Nephron progenitor cell (in vitro differentiated cells): Measurements from ENCODE around the gene SRM.
"Not testable (repeated sequence)": the region's sequence is repeated elsewhere in the genome, so short reads cannot be mapped to it uniquely, and the experiment has no call there.

Source experiments
- DNase-seq: peaks from one replicate; pipeline ENCODE4 v3.0.0; 2021
- H3K27ac Mint-ChIP-seq: 2 replicates; pipeline ENCODE4 v1.8.0; 2021; ENCODE audit warnings: mild to moderate bottlenecking, moderate library complexity, mixed read lengths
- H3K27me3 Mint-ChIP-seq: 2 replicates; pipeline ENCODE4 v1.8.0; 2021; ENCODE audit warnings: mild to moderate bottlenecking, low read depth, mixed read lengths; ENCODE audit not compliant: poor library complexity
- H3K36me3 Mint-ChIP-seq: 2 replicates; pipeline ENCODE4 v1.8.0; 2021; ENCODE audit warnings: low read depth, mixed read lengths
- H3K4me1 Mint-ChIP-seq: 2 replicates; pipeline ENCODE4 v1.8.0; 2021; ENCODE audit warnings: mixed read lengths
- H3K4me3 Mint-ChIP-seq: 2 replicates; pipeline ENCODE4 v1.8.0; 2021; ENCODE audit warnings: mild to moderate bottlenecking, moderate library complexity, mixed read lengths
- H3K9me3 Mint-ChIP-seq: 2 replicates; pipeline ENCODE4 v1.8.0; 2021; ENCODE audit warnings: mild to moderate bottlenecking, moderate library complexity, mixed read lengths
- TF ChIP-seq, protein P1 (sequence below): fragments of 200-600 bp; sonication (generic); IDR thresholded peaks from 2 replicates; pipeline ENCODE4 v1.5.0; 2021; ENCODE audit warnings: antibody characterized with exemption

SRM gene

DNA sequence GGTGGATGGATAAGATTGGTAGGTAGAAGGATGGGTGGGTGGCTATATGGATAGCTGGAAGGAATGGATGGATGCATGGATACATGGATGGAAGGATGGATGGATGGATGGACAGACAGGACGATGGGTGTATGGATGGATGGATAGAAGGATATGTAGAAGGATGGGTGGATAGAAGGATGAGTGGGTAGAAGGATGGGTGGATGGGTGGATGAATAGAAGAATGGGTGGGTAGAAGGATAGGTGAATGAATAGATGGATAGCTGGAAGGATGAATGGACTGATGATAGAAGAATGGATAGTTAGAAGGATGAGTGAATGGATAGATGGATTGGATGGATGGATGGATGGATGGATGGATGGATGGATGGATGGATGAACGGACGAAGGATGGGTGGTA, 17.8 kb downstream of the SRM start:
- peaks cover 13% of the 10 kb centered on the region for H3K27me3 Mint-ChIP-seq
- no peak for DNase-seq
- TF ChIP-seq, protein P1, sequence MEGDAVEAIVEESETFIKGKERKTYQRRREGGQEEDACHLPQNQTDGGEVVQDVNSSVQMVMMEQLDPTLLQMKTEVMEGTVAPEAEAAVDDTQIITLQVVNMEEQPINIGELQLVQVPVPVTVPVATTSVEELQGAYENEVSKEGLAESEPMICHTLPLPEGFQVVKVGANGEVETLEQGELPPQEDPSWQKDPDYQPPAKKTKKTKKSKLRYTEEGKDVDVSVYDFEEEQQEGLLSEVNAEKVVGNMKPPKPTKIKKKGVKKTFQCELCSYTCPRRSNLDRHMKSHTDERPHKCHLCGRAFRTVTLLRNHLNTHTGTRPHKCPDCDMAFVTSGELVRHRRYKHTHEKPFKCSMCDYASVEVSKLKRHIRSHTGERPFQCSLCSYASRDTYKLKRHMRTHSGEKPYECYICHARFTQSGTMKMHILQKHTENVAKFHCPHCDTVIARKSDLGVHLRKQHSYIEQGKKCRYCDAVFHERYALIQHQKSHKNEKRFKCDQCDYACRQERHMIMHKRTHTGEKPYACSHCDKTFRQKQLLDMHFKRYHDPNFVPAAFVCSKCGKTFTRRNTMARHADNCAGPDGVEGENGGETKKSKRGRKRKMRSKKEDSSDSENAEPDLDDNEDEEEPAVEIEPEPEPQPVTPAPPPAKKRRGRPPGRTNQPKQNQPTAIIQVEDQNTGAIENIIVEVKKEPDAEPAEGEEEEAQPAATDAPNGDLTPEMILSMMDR, result no peak
- no peak overlapping the region for H3K27ac Mint-ChIP-seq
- no peak overlapping the region for H3K4me3 Mint-ChIP-seq
- no peaks in the 10 kb centered on the region for H3K9me3 Mint-ChIP-seq
- H3K36me3 Mint-ChIP-seq, result no peaks in the 10 kb centered on the region
- peaks cover 15% of the 10 kb centered on the region for H3K4me1 Mint-ChIP-seq

DNA sequence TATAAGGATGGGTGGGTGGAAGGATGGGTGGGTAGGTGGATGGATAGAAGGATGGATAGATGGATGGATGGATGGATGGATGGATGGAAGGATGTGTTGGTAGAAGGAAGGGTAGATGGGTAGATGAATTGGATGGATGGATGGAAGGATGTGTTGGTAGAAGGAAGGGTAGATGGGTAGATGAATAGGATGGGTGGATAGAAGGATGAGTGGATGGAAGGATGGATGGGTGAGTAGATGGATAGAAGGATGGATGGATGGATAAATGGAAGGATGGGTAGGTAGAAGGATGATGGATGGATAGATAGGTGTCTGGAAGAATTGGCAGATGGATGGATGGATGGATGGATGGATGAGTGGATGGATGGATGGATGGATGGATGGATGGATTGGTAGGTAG, 18.8 kb downstream of the SRM start:
- TF ChIP-seq, protein P1, result no peak
- H3K27ac Mint-ChIP-seq, result no peak overlapping the region
- H3K4me1 Mint-ChIP-seq, result peaks cover 8% of the 10 kb centered on the region

DNA sequence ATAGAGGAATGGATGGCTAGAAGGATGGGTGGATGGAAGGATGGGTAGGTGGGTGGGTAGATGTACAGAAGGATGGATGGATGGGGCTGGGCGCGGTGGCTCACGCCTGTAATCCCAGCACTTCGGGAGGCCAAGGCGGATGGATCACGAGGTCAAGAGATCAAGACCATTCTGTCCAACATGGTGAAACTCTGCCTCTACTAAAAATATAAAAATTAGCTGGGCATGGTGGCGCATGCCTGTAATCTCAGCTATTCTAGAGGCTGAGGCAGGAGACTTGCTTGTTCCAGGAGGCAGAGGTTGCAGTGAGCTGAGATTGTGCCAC, 19.8 kb downstream of the SRM start:
- DNase-seq, H3K9me3 Mint-ChIP-seq, H3K27ac Mint-ChIP-seq, H3K36me3 Mint-ChIP-seq, H3K4me3 Mint-ChIP-seq, H3K4me1 Mint-ChIP-seq: not testable (repeated sequence)
- peaks cover 13% of the 10 kb centered on the region for H3K27me3 Mint-ChIP-seq

More for the DNA sequence above, 18.8 kb downstream of the SRM start:
- no peak for DNase-seq
- H3K4me3 Mint-ChIP-seq, result no peak overlapping the region
- peaks cover 13% of the 10 kb centered on the region for H3K27me3 Mint-ChIP-seq
- H3K9me3 Mint-ChIP-seq, result no peaks in the 10 kb centered on the region
- H3K36me3 Mint-ChIP-seq, result no peaks in the 10 kb centered on the region

DNA sequence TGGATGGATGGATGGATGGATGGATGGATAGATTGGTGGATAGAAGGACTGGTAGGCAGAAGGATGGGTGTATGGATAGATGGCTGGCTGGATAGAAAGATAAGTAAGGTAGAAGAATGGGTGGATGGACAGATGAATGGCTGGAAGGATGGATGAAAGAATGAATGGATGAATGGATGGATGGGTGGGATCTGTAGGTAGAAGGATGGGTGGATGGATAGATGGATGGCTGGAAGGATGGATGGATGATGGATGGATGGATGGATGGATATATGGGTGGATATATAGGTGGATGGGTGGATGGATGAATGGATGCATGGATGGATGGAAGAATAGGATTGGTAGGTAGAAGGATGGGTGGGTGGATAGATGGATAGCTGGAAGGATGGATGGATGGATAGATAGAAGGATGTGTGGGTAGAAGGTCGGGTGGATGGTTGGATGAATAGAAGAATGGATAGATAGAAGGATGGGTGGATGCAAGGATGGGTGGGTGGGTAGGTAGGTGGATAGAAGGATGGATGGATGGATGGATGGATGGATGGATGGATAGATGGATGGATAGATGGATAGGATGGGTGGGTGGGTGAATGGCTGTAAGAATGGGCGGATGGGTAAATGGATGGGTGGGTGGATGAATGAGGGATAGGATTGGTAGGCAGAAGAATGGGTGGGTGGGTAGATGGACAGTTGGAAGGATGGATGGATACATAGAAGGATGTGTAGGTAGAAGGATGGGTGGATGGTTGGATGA, 20.3 kb downstream of the SRM start:
- Mint-ChIP-seq H3K27me3 (peaks cover 13% of the 10 kb centered on the region), H3K4me1 (no peaks in the 10 kb centered on the region), H3K4me3 (no peak overlapping the region), H3K36me3 (no peaks in the 10 kb centered on the region), H3K27ac (no peak overlapping the region), H3K9me3 (no peaks in the 10 kb centered on the region)
- TF ChIP-seq, protein P1, result no peak
- no peak for DNase-seq

DNA sequence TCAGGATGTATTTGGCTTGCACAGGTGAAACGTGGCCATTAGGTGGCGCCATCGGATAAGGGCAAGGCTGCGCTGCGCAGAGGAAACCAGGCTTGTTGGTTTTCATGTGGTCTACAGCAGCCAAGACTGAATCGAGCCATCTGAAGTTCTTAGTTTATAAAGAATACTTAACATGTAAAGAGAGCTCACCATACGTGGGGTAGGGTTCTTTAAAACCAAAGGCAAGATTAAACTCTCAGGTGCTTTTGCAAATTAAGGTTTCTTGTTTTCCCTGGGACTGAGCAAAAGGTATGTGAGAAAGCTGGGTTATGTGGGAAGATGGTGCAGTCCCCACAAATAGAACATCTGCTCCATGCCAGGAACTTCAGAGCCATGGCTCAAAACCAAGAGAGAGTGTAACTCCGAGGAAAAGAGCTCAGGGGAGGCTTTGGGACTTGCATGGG, 22.1 kb downstream of the SRM start:
- DNase-seq, result peak; percentile 93
- no peaks in the 10 kb centered on the region for H3K9me3 Mint-ChIP-seq
- TF ChIP-seq, protein P1, result peak; percentile 98
- H3K4me3 Mint-ChIP-seq, result no peak overlapping the region
- H3K27me3 Mint-ChIP-seq, result peaks cover 13% of the 10 kb centered on the region
- H3K4me1 Mint-ChIP-seq, result no peaks in the 10 kb centered on the region
- H3K36me3 Mint-ChIP-seq, result no peaks in the 10 kb centered on the region
- no peak overlapping the region for H3K27ac Mint-ChIP-seq

DNA sequence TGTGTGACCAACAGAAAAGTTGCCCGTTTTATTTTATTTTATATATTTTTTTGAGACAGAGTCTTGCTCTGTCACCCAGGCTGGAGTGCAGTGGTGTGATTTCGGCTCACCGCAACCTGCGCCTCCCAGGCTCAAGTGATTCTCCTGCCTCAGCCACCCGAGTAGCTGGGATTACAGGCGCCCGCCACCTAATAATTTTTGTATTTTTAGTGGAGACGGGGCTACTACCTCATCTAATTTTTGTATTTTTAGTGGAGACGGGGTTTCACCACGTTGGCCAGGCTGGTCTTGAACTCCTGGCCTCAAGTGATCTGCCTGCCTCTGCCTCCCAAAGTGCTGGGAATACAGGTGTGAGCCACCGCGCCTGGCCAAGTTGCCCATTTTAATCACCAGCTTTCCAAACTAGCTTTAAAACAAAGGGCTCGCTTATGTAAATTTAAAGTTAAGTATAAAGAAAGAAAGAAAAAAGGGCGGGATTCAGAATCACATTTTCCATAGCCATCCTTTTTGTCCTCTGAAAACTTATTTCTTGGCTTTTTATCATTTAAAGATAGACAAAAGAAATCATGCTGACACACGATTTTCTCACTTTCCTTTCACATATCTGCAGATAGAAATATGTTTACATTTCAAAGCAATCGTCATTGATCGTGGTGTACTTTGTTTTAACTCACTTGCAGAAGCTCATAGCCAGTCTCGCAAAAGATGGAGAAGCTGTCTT, 22.6 kb downstream of the SRM start:
- H3K36me3 Mint-ChIP-seq, DNase-seq, H3K27ac Mint-ChIP-seq, H3K4me1 Mint-ChIP-seq, H3K9me3 Mint-ChIP-seq, H3K4me3 Mint-ChIP-seq: not testable (repeated sequence)
- peaks cover 13% of the 10 kb centered on the region for H3K27me3 Mint-ChIP-seq
